GM18499 (cell line): ENCODE data around the gene COX17.

Experiments used
- ATAC-seq: cut with Tn5 transposase; IDR thresholded peaks from one replicate; pipeline ENCODE4 v1.9.1; 2021; ENCODE audit warnings: moderate number of reproducible peaks; ENCODE audit not compliant: insufficient read depth, unreplicated experiment

Gene COX17

DNA sequence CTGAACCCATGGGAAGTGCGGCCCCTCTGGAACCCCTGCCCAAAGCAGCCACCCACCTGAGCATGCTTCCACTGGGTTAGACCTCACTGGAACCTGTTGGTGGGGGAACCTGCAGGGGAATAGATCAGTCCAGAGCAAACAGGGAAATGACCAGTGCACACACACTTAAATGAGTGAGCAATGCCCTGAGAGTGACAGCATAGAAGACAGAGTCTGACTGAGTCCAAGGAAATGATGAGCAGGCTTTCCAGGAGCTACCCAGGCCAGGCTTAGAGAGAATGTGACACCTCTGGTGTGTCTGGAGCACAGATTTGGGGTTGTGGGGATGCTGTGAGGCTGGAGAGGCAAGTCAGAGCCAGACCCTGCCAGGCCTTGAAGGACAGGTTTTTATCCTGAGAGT lies 51.0 kb downstream of the COX17 start:
- no peak for ATAC-seq

DNA sequence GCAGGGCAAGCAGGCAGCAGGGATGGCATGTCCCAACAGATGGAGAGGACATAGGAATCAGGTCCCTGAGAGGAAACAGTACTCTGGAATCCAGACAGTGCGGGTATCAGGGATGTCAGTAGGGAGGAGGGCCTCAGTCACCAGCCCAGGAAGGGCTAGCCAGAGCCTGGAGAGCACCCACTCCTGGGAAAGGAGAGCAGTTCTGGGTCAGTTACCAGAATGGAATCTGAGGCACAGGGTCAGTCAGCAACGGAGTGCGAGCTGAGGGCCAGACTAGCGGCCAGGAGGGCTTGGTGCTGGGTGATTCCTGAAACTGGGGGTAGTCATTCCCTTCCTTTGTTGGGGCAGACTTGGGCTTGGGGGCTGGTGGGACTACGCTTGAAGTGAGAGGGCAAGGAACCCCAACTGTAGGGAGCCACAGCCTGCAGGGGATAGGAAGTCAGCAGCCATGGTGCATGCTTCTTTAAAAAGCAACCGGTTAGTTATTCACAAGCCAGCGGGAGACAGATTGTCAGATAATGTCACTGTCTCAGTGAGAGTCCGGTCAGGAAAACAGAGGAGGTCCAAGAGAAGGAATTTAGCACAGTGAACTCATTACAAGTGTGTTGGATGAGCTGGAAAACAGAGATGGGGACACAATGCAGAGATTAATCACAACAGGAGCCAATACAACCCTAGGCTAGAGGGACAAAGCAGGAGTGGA lies 51.6 kb downstream of the COX17 start:
- no peak for ATAC-seq

DNA sequence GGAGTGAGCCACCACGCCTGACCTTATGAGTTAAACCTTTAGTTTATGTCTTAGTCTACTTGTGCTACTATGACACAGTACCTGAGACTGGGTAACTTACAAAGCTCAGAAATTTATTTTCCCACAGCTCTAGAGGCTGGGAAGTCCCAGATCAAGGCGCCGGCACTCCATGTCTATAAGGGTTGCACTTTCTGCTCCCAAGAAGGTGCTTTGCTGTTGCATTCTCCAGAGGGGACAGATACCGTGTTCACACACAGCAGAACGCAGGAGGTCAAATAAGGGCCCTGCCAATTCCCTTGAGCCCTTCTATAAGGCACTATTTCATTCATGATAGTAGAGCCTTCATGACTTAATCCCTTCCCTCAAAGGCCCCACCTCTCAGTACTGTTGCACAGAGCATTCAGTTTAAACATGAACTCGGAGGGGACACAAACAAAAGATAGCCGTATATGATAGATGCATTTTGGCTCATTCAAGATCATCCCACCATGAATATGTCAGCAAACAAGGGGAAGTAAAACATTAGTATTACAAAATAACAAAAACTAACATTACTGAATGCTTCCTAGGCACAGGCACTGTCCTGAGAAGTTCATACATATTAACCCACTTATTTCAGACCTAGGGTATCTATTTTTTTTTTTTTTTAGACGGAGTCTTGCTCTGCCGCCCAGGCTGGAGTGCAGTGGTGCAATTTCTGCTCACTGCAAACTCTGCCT lies 53.0 kb downstream of the COX17 start:
- ATAC-seq, result no peak

DNA sequence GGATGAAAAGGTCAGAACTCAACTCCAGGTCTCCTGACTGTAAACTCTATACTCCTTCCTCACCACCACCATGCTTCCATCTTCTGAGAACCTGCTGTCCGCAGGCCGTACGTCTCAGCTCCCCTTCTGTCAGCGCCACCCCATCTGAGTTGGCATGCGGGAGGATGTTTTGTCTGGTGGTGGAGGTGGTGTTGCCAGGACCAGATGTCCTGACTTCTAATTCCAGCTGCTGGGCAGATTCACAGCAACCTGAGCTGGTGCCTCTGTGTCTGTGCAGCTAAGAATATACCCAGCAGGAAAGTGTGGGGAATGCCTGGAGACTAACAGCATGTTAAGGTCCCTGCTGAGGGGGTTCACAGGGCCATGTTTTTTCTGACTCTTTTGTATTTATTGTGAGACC lies 56.3 kb downstream of the COX17 start:
- no peak for ATAC-seq
